HG03521 (cell line): ENCODE data around the gene PSMC3.

Experiments used
- ATAC-seq: cut with Tn5 transposase; IDR thresholded peaks from one replicate; pipeline ENCODE4 v1.9.1; 2021; ENCODE audit warnings: mild to moderate bottlenecking, moderate library complexity; ENCODE audit not compliant: unreplicated experiment

The PSMC3 gene

DNA sequence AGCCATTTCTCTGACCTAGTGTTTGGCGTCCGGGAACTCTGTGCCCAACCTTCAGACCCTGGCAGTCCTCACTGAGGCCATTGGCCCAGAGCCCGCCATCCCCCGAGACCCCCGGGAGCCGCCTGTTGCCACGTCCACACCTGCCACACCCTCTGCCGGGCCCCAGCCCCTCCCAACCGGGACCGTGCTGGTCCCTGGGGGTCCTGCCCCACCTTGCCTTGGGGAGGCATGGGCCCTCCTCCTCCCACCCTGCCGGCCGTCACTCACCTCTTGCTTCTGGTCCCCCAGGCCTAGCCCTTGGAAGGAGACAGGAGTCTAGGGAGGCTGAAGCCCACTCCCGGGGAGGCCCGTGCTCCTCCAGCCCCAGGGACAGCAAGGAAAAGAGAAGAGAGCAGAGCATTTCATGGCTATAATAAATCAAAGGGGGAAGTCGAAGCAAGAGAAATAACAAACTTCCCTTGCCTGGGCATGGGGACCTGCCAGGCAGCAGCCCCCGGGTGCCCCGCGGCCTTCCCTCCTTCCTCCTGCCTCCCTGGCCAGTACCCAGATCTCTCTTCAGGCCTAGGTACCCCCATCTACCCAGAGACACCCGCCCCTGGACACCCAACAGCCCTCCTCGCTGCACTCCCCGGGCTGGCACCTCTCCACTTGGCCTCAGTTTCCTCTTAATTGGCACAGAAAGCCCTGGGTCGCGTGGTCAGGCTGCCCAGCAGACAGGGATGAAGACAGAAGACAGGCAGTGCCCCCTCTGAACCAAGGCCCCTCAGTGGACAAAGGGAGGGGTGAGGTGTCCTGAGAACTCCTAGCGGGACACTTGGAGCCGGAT, 30.8 kb downstream of the PSMC3 start:
- ATAC-seq: no peak

DNA sequence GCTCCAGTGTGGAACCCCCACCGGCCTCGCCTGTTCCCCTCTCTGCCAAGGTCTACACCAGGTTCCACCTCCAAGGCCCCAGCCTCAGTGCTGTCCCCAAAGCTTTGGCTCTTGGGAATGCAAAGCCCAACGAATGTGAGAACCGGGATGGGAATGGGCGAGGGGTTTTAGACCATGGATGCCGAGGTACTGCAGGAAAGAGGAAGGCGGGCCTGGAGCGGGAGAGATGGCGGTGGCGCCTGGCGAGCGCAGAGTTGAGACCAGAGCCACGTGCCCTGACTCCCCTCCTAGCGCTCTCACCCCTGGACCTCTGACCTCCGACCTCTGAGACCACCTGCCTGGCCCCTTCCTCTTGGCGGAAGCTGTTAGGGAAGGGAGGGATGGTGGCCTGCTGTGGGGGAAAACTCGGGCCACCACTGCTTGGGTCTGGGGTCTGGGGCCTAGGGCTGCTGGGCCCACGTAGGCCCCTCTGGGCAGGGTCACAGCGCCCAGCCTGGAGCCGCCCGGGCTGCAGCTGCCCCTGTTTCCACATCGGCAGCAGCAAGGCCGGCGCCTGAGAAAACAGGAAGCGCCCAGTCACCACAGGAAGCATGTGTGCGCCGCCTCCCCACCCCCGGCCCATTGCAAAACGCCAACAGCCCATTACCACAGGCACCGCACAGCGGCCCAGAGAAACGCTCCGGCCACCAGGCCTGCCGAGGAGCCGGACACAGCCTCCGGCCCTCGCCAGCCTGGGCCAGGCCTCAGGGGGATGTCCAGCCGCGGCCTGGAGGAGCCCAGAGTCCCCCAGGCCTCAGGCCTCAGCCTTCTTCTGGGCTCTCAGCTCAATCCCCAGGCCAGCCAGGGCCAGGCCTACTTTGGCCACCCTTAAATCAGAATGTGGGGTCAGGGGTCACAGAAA, 31.7 kb downstream of the PSMC3 start:
- peak; percentile 38 for ATAC-seq

DNA sequence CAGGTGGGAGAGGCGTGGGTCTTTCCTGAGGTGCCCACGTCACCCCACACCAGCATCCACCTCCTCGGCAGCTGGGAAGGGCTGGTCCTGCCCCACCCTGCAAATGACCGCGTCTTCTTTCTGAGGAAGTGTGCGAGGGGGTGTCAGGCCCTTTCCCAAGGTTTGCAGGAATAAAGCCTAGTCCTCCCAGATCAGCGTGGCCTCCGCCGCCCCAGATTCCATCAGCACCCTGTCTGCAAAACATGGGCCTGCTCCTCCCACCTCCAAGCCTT, 32.3 kb downstream of the PSMC3 start:
- ATAC-seq: no peak

DNA sequence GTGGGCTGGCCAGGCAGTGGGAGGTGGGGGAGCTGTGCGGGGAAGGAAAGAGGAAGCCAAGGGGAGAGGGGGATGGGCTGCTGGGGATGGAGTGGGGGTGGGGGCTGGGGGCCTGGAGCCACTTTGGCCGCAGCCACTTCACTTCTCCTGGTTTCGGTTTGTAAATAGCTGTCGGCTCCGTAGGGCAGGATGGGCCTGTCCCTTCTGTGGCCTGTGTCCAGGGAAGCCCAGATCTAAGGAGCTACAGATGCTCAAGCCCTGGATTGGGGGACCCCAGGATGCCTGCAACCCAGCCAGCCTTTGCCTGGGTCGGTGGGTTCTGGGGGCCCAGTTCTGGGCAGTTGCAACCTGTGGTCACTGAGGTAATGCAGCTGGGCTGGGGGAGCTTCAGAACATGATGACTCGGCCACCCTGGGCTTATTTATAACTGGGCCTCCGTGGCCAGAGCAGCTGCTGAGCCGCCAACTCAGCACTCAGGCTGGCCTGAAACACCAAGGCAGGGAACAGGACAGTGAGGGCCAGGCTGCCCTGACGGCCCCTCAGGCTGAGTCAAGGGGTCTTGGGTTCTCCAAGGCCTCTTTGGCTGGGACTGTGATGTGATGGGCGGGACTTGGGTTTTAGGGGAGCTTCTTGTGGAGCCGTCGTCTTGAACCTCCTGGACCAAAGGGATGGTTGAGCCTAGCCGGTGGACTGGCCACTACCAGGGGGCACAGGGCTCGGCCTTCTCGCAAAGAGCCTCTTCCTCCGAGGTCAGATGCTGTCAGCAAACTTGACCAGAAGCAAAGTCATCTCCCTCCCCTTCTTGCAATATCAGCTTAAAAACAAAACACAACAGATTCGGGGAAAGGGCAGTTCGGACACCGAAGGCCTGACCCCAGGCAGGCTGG, 32.8 kb downstream of the PSMC3 start:
- ATAC-seq: no peak

DNA sequence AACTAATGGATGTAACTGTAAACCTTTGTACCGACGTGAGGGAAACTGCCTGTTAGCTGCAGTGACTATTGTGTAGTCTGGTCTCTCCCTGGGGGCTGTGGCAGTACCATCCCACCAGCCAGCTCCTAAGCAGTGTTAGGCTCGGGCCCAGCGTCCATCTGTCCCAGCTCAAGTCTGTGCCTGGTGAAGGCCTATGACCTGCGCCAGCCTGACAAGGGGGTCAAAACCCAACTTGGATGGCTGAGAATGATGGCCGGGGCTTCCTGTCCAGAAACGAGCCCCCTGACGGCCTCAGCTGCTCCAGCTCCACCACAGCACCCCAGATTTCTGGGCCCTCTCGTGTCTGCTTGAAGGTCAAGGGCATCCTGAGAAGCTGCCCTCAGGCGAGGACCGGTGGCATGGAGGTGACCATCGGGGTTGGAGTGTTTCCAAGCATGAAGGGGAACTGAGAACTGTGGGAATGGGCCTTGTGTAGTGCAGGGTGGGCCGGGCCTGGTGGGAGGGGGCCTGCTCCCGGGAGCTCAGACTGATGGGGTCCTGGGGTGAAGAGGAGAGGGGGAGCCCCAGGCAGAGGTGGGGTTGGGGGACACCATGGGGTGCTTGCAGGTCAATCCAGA, 33.6 kb downstream of the PSMC3 start:
- no peak for ATAC-seq

DNA sequence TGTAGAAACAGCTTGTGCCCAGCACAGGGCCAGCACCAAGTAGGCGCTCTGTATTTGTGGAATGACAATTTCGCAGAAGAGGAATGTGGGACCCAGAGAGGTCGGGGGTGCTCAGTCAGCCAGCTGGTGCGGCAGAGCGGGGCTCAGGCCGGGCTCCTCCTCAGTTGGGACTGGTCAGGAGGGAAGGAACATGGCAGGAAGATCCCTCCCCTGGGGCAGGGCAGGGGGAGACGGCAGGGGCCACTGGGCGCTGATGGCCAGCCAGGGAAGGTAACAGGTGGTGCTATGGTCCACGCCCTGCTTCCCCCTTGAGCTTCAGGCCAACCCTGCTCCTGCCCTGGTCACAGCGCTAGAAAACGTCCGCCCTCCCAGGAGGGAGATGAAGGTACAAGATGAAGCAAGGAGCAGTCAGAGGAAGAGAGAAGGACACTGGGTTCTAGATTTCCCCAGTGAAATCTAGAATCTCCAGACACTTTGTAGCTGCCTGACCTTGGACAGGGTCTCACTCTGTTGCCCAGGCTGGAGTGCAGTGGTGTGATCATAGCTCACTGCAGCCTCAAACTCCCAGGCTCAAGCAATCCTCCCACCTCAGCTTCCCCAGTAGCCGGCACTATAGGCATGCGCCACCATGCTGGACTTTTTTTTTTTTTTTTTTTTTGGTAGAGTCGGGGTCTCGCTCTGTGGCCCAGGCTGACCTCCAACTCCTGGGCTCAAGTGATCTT, 34.4 kb downstream of the PSMC3 start:
- ATAC-seq: no peak

DNA sequence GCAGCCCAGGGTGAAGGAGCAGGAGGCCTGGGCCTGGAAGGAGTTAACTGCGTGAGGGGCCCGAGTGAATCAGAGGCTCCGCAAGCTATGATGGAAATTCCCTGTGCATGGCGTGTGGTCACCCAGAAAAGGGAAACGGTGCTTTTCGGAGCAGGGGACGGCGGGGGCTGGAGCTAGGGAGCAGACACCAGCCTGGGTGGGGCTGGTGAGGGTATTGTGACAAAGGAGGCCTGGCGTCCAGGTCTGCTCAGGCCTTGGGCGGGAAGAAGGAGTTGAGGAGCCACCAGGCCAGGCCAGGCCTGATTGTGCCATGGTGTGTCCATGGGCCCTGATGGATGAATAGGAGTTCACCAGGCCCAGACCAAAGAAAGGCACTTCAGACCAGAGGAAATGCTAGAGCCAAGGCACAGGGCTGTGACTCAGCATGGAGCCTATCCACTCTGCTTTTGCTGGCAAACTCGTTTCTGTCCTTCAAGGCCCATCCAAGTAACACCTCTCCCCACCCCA, 35.1 kb downstream of the PSMC3 start:
- ATAC-seq: no peak

DNA sequence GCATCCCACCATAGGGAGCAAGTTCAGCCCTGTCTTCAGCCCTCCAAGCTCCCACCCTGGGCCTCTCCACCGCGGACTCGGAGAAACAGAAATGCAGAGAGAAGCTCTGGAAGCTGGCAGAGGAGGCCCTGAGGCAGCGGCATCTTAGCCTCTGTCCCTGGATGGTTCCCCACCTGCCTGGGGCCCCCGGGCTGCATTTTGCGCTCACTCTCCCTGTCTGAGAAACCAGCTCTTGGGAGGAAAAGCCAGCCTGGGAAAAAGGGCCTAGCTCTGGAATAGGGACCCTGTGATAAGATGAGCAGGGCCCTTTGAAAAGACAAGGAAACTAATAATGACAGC, 35.8 kb downstream of the PSMC3 start:
- no peak for ATAC-seq

DNA sequence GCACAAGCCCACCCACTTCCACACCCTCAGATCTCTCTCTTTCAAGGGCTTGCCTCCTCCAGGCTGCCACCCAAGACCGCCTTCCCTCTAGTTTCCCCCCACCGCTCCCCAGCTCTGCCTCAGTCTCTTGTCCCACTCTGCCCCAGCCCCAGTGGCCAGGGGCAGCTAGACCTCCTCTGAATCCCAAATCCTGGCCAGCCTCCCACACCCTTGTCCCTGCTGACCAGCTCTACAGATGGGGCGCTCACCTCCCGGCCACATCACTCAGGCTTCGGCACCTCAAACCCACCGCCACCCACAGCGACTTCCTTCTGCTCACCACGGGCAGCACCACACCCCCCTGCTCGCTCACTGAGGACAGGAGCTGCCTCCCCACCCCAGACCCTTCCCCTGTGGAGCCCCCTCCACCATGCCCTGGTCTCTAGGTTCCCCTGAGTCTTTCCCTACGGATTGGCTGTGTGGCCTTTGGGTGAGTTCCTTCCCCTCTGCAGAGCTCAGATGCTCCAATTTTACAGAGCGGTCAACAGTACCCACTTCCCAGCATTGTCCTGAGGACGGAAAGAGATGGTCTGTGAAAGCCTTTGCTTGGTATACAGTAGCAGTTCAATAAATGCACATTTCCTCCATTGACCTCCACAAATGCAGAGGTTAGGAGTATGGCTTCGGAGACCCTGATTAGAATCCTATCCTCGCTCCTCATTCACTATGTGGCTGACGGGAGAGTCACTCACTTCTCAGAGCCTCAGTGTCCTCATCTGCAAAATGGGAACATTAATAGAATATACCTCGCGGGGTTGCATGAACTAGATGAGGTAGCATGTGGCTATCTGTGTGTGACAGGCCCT, 36.4 kb downstream of the PSMC3 start:
- ATAC-seq: no peak

DNA sequence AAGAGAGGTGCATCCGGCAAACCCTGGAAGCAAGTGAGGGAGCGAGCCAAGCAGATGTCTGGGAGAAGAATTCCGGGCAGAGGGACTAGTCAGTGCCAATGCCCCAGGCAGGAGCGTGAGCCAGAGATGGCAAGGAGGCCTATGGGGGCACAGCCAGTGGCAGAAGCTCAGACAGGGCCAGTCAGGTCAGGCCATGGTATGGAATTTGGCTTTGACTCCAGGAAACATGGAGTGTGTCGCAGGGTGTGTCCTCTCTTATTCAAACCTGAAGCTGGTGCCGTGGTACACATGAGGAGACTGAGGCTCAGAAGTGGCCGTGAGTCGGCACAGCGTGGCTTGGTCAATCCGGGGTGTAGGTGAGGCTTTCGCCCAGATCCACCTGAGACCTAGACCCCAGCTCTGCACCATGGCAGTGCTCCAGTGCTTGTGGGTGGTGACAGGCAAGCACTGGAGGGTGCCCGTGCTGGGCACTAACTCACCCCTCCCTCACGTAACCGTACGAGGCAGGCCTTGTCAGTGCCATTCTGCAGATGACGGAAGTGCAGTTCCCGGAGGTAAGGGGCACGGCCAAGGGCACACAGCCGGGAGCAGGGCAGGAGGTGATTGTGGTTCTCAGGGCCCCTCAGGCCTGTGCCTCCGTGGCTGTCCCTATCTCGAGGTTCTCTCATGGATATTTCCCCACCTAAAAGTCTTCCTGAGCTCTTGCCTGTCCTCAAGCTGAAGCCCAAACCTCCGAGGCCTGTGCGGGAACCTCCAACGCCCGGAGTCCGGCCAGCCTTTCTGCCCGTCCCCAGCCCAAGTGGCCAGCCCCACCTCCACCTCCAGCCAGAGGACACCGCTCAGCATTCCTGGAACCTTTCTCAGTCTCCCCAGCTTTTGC, 37.3 kb downstream of the PSMC3 start:
- no peak for ATAC-seq

DNA sequence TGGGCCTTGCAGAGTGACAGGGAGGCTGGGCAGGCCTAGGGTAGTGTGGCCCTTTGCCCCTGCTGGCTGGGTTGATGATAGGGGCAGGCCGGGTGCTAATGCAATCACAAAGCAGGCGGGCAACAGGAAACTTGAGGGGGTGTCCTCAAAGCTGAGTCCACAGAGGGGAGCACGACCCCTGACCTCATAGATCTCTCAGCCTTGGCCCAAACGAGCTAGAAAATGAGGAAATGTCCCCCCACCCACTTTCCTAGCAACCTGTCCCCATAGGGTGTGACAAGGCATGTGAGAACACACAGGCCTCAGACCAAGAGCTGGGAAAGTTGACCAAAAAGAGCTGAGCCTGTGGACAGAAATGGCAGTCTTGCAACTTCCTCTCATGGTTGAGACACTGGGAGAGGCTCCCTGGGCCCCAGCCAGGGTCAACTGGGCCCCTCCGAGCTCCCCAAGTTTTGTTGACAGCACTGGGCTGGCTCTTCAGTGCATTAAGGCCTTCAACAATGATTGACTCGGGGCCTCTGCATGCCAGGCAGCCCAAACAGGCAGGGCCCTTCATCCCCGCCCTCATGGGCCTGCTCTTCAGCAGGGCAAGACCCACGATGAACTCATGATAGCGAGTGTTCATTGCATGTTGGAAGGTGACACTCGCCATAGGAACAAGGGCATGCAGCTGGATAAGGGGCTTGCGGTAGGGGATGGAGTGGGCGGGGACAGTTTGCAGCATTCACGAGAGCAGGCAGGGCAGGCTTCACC, 38.1 kb downstream of the PSMC3 start:
- ATAC-seq: no peak

DNA sequence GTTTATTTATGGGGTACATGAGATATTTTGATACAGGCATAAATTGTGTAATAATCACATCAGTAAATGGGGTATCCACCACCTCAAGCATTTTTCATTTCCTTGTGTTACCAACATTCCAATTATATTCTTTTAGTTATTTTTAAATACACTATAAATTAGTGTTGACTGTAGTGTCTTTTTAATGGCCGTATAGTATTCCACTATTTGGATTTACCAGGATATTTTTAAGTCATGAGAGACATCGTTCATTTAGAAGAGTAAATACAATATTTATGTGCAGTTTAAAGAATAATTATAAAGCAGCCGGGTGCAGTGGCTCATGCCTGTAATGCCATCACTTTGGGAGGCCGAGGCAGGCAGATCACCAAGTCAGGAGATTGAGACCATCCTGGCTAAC, 41.7 kb downstream of the PSMC3 start:
- no peak for ATAC-seq

DNA sequence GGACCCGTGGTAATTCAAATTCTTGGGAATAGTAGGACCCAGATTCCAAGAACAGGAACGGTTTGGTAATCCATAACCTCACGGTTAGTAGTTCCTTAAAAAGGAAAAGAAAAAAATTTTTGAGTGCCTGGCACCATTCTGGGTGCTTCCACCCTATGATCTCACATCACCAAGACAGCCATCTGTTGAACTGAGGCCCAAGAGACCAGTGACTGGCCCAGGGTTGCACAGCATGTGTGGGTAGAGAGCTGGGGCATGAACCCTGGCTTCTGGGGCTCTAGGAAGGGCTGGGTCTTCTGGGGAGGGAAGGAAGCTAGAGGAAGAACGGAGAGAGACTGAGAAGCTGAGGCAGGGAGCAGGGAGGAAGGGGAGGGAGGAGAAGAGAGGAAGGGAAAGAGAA, 43.2 kb downstream of the PSMC3 start:
- ATAC-seq: no peak

DNA sequence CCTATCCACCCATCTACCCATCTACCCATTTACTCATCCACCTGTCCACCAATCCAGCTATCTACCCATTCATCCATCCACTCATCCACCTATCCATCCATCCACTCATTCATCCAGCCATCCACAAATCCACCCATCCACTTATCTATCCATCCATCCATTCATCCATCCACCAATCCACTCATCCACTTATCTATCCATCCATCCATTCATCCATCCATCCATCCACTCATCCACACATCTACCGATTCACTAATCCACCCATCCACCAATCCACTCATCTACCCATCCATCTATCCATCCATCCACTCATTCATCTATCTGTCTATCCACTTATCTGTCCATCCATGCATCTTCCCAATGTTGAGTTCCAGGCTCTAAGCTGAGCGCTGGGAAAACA, 46.2 kb downstream of the PSMC3 start:
- ATAC-seq: no peak

DNA sequence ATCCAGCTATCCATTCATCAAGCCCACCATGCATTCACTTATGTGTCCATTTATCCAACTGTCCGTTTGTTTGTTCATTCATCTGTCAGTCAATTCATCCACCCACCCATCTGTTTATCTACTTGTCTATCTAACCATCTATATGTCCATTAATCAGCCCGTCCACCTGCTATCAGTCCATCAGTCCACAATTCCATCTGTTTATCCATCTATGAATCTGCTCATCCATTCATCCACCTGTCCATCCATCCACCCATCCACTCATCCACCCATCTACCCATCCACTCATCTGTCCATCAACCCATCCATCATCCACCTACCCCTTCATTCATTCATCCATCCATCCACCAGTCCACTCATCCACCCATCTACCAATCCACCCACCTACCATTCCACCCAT, 46.9 kb downstream of the PSMC3 start:
- ATAC-seq: no peak

DNA sequence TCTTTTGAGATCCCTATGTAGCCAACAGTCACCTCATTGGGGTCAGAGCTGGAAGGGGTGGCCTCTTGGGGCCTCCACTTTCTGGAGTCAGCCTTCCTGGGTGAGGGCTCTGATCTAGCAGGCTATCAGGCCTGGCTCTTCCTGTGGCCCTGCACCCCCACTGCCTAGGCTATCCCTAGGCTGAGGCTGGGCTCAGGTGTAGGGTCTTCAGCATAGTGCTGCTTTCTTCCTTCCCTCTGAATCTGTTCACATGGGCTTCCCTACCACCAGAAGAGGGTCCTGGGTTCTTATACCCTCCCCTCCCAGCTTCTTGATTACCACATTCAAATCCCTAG, 47.4 kb downstream of the PSMC3 start:
- ATAC-seq: no peak

DNA sequence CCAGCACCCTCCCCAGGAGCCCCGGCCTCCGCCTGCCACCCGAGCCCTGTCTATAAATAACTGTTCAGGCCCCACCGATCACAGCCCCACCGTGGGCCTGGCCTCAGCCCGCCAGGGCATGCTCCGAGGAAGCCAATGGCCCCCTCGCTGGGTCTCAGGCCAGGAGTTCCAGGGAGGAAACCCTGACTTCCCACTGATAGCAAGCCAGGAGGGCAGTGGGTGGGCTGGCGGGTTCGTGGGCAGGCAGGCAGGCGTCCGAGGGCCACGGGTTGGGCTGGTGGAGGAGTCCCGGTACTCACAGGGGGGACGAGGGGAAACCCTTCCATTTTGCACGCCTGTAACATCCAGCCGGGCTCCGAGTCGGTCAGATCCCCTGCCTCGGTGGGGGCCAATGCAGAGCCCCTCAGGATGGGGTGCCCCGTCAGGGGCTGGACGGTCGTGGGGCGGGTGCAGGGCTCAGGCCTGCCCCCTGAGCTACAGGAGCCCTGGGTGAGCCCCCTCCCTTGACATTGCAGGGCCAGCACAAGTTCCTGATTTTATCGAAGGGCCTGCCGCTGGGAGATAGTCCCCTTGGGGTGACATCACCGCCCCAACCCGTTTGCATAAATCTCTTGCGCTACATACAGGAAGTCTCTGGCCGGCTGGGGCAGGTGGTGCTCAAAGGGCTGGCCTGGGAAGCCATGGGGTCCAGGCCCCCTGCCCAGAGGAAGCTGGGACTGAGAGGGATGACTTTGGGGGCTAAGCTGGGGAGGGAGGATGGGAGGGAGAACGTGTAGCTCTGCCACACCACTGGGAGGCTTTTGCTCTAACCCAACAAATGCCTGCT, 48.0 kb downstream of the PSMC3 start, which contains the start of gene SPI1:
Gene SPI1, minus strand, starts transcription at position 538 of the 826 bp plus-strand sequence. Its CDS starts 194 bp downstream, at position 344.
- peak; percentile 83 for ATAC-seq
